Spleen (tissue), 11 donors: Measurements from ENCODE around the gene ARSK. TPM values are rescaled to one million over a fixed set of nuclear protein-coding genes. Genes with fewer than 3 reads are reported as not detected.

Experiments
- DNase-seq: peaks from one replicate; pipeline ENCODE4 v3.0.0-alpha.2; 2020
- H3K27ac ChIP-seq, 8 donors: fragments of 200-600 bp; sonication (generic) in 7 of 8; 1 replicate in 4 of 8; 2 replicates in 4 of 8; pipeline versions ENCODE4 v1.5.0 to v1.8.0; 2016 to 2021; ENCODE audit warnings: inconsistent platforms in 4 of 8, mild to moderate bottlenecking in 4 of 8, moderate library complexity in 1 of 8
- H3K27me3 ChIP-seq, 7 donors: fragments of 200-600 bp; sonication (generic) in 6 of 7; replicated peaks in 1 of 7; 1 replicate in 4 of 7; 2 replicates in 3 of 7; pipeline versions ENCODE4 v1.5.0 to v1.8.0; 2016 to 2021; ENCODE audit warnings: inconsistent platforms in 3 of 7, mild to moderate bottlenecking in 1 of 7
- H3K36me3 ChIP-seq, 6 donors: fragments of 200-600 bp; sonication (generic) in 5 of 6; 1 replicate in 4 of 6; 2 replicates in 2 of 6; pipeline versions ENCODE4 v1.5.0 to v1.8.0; 2016 to 2021; ENCODE audit warnings: inconsistent platforms in 2 of 6
- H3K4me1 ChIP-seq, 6 donors: fragments of 200-600 bp; sonication (generic) in 5 of 6; 1 replicate in 3 of 6; 2 replicates in 3 of 6; pipeline versions ENCODE4 v1.5.0 to v1.8.0; 2016 to 2021; ENCODE audit warnings: inconsistent platforms in 3 of 6
- H3K4me3 ChIP-seq, 8 donors: fragments of 200-600 bp; sonication (generic) in 7 of 8; 1 replicate in 4 of 8; 2 replicates in 4 of 8; pipeline versions ENCODE4 v1.5.0 to v1.8.0; 2016 to 2021; ENCODE audit warnings: inconsistent platforms in 4 of 8, mild to moderate bottlenecking in 4 of 8, moderate library complexity in 2 of 8
- H3K9me3 ChIP-seq, 8 donors: fragments of 200-600 bp; sonication (generic) in 7 of 8; 1 replicate in 4 of 8; 2 replicates in 4 of 8; pipeline versions ENCODE4 v1.5.0 to v1.8.0; 2016 to 2021; ENCODE audit warnings: inconsistent platforms in 4 of 8
- POLR2A ChIP-seq, 3 donors: fragments of 450-650 bp; IDR thresholded peaks; one replicate each; pipeline ENCODE4 v1.5.1; 2017; ENCODE audit warnings: antibody characterized with exemption in 3 of 3, mild to moderate bottlenecking in 1 of 3
- POLR2AphosphoS5 ChIP-seq, 3 donors: sonication (generic); formaldehyde crosslinking; IDR thresholded peaks; one replicate each; pipeline ENCODE4 v1.5.1; 2017; ENCODE audit warnings: antibody characterized with exemption in 3 of 3
- WGBS, 5 donors: extraction: QIAGEN DNeasy Blood & Tissue Kit in 3 of 5; methylation state at CpG; one replicate each; pipeline versions ENCODE4 v1.1.5 to v1.1.7; 2013 to 2018; 5-methylcytosine and 5-hydroxymethylcytosine counted together
- intact Hi-C: fragments of 100-400 bp; cut with DNase I; formaldehyde crosslinking; loops from one replicate; pipeline ENCODE4 v1.15.0; 2023; ENCODE audit warnings: low total_unique reads
- polyA plus RNA-seq, 3 donors: library from polyadenylated mRNA; stranded (reverse); fragments of 200-250 nt; gene quantifications; one replicate each; pipeline ENCODE4 v1.2.1, GENCODE V29; 2013
- total RNA-seq, 7 donors: library from RNA; depleted of rRNA in 3 of 7; stranded (reverse); fragments of >200 nt in 3 of 7; fragmentation: NEBNext Ultra II Directional in 4 of 7; extraction: Animal tissue kit (Norgen Biotek cat#: 25700) in 4 of 7; gene quantifications; one replicate each; pipeline versions ENCODE4 v1.1.0 to v1.2.1, GENCODE V29; 2016 to 2021
- TF ChIP-seq, protein P1 (sequence below), 11 experiments: fragments of 200-600 bp in 7 of 11; fragments of 450-650 bp in 4 of 11; sonication (generic) in 4 of 11; IDR thresholded peaks in 8 of 11; conservative IDR thresholded peaks in 3 of 11; 1 replicate in 7 of 11; 2 replicates in 4 of 11; pipeline versions ENCODE4 v1.4.0 to v1.8.0; 2016 to 2021; ENCODE audit warnings: antibody characterized with exemption in 11 of 11, inconsistent platforms in 4 of 11, mild to moderate bottlenecking in 1 of 11
- donor health status: healthy with polysubstance abuse.
- donor health status: DM: no; HTN: no; CAD: no; lungs with moderate emphysema.
- donor health status: DM: no; HTN: no; CAD: no.
- donor health status: Bipolar disorder and iron deficiency.
- donor health status: healthy.
- donor health status: DM: no; HTN: no; CAD: no.
- donor health status: DM: yes; HTN: yes; CAD: no.

Gene ARSK
- total and polyA plus RNA-seq, 10 donors: 1.6 to 7.9 (median 3.2) TPM

DNA sequence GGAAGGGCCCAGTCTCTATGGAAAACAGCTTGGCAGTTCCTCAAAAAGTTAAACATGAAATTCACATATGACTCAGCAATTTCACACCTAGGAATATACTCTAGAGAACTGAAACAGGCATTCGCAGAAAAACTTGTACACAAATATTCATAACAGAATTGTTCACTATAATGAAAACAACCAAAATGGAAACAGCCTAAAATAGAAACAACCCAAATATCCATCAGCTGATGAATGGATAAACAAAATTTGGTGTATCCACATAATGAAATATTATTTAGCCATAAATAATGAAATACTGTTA lies 60.2 kb downstream of the ARSK start:
- Histone ChIP-seq H3K4me3 (no peak overlapping the region), H3K27ac (no peak overlapping the region), H3K4me1 (peaks cover 0 to 14% (median 13%) of the 10 kb centered on the region in 6 donors), H3K36me3 (peaks cover 0 to 4% (median 0%) of the 10 kb centered on the region in 6 donors), H3K9me3 (peaks cover 0 to 21% (median 16%) of the 10 kb centered on the region in 8 donors), H3K27me3 (peaks cover 0 to 10% (median 0%) of the 10 kb centered on the region in 7 donors)
- 60 to 82% (median 67%) methylated on average over 1 of the region's 1 CpG for WGBS, 5 donors
- TF ChIP-seq, protein P1, sequence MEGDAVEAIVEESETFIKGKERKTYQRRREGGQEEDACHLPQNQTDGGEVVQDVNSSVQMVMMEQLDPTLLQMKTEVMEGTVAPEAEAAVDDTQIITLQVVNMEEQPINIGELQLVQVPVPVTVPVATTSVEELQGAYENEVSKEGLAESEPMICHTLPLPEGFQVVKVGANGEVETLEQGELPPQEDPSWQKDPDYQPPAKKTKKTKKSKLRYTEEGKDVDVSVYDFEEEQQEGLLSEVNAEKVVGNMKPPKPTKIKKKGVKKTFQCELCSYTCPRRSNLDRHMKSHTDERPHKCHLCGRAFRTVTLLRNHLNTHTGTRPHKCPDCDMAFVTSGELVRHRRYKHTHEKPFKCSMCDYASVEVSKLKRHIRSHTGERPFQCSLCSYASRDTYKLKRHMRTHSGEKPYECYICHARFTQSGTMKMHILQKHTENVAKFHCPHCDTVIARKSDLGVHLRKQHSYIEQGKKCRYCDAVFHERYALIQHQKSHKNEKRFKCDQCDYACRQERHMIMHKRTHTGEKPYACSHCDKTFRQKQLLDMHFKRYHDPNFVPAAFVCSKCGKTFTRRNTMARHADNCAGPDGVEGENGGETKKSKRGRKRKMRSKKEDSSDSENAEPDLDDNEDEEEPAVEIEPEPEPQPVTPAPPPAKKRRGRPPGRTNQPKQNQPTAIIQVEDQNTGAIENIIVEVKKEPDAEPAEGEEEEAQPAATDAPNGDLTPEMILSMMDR (IDR thresholded peaks at IDR 0.05 in 8 of 11, conservative IDR thresholded peaks at IDR 0.05 in 3 of 11): no peak
- TF ChIP-seq POLR2AphosphoS5 (IDR thresholded peaks at IDR 0.05) (no peak), POLR2A (IDR thresholded peaks at IDR 0.05) (no peak)
- no peak for DNase-seq
- intact Hi-C loops: no loop called here

DNA sequence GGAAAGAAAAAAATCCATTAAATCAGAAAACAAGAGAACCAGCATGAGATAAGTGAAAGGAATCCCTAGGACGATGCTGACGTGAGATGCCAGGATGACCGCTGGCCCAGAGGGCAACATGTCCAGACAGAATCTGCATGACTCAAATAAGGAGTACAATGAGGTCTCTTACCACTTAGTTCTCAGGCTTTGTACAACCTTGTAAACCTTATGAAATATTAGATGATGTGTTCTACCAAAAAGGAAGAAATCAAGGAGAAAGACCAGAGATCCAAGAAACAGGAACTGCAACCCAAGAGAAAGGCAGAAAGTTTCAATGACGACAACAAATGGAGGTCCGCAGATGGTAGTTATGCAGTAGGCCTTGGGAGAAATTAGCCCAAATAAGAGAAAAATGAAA lies 62.2 kb downstream of the ARSK start:
- TF ChIP-seq POLR2A (IDR thresholded peaks at IDR 0.05) (no peak), POLR2AphosphoS5 (IDR thresholded peaks at IDR 0.05) (no peak)
- TF ChIP-seq, protein P1 (IDR thresholded peaks at IDR 0.05 in 8 of 11, conservative IDR thresholded peaks at IDR 0.05 in 3 of 11): no peak
- 74 to 97% (median 92%) methylated on average over 5 of the region's 5 CpGs for WGBS, 5 donors
- Histone ChIP-seq H3K36me3 (peaks cover 0 to 4% (median 0%) of the 10 kb centered on the region in 6 donors), H3K9me3 (peaks cover 0 to 21% (median 16%) of the 10 kb centered on the region in 8 donors), H3K27ac (no peak overlapping the region), H3K4me3 (no peak overlapping the region), H3K27me3 (peaks cover 0 to 22% (median 0%) of the 10 kb centered on the region in 7 donors), H3K4me1 (peaks cover 7 to 31% (median 27%) of the 10 kb centered on the region in 6 donors)
- intact Hi-C loops: no loop called here
- DNase-seq: no peak

DNA sequence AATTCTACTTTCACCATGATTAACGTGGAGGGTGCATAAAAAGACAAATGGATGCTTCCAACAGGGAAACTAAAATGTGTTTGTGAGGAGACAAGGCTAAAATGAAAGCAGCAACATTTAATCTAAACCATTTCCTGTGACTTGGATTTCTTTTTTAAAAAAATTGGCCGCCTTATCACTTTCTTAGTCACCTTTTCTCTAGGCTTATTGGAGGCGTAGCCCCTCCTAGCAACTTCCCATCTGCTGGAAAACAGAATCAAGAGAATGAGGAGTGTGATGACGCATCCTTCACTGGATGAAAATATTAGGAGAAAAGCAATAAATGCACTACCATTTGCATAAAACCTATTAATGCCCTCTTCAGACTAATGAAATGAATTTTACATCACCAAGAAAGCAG lies 64.2 kb downstream of the ARSK start:
- H3K27me3 ChIP-seq: peaks cover 0 to 22% (median 0%) of the 10 kb centered on the region in 7 donors
- H3K4me3 ChIP-seq: peak overlapping the region in 2 of 8 donors; percentile 69 to 74
- peaks cover 7 to 42% (median 34%) of the 10 kb centered on the region in 6 donors for H3K4me1 ChIP-seq
- DNase-seq: no peak
- TF ChIP-seq, protein P1 (IDR thresholded peaks at IDR 0.05 in 8 of 11, conservative IDR thresholded peaks at IDR 0.05 in 3 of 11): no peak
- no peak for TF ChIP-seq POLR2A (IDR thresholded peaks at IDR 0.05)
- TF ChIP-seq POLR2AphosphoS5 (IDR thresholded peaks at IDR 0.05): no peak
- H3K36me3 ChIP-seq: no peaks in the 10 kb centered on the region
- no peak overlapping the region for H3K27ac ChIP-seq
- 77 to 85% (median 79%) methylated on average over 4 of the region's 4 CpGs for WGBS, 5 donors
- H3K9me3 ChIP-seq: peaks cover 0 to 5% (median 2%) of the 10 kb centered on the region in 8 donors
- intact Hi-C loops: no loop called here

DNA sequence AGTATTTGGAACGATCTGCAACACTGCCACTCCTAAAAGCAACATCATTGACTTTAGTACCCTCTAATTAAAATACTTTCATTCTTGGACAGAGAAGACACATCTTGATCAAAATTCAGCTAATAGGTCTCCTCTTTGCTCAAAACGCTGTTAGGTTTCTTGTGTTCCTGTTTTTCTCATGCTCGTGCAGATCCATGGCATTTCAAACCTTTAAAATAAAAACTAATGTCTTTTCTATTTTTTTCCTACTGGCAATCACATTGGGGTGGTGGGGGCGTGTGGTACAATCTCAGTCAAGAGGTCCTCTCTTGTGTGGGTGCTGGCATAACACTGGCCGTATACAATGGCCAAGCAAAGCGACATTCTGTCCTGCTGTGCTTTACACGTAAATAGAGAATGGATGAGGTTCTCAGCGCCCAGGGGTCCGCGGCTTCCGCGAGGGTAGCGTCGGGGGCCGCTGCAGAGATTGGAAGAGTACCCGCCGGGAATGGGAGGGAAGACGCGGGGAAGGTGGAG lies 64.7 kb downstream of the ARSK start:
- WGBS, 5 donors: 6 to 12% (median 8%) methylated on average over 19 of the region's 19 CpGs
- intact Hi-C loops: no loop called here
- Histone ChIP-seq H3K4me3 (peak overlapping the region; percentile 60 to 74 (median 68)), H3K36me3 (no peaks in the 10 kb centered on the region), H3K27ac (peak overlapping the region in 1 of 8 donors; percentile 72), H3K9me3 (peaks cover 0 to under 1% (median 0%) of the 10 kb centered on the region in 8 donors), H3K4me1 (peaks cover 7 to 42% (median 34%) of the 10 kb centered on the region in 6 donors), H3K27me3 (peaks cover 0 to 22% (median 0%) of the 10 kb centered on the region in 7 donors)
- DNase-seq: no peak
- TF ChIP-seq POLR2AphosphoS5 (IDR thresholded peaks at IDR 0.05) (no peak), POLR2A (IDR thresholded peaks at IDR 0.05) (no peak)
- TF ChIP-seq, protein P1 (IDR thresholded peaks at IDR 0.05 in 8 of 11, conservative IDR thresholded peaks at IDR 0.05 in 3 of 11): no peak
